Measurements from ENCODE around the gene MYOG. TPM values are rescaled to one million over a fixed set of nuclear protein-coding genes. Genes with fewer than 3 reads are reported as not detected.

The MYOG gene
- total and polyA plus RNA-seq, 2 experiments from 2014 or later: not detected

DNA sequence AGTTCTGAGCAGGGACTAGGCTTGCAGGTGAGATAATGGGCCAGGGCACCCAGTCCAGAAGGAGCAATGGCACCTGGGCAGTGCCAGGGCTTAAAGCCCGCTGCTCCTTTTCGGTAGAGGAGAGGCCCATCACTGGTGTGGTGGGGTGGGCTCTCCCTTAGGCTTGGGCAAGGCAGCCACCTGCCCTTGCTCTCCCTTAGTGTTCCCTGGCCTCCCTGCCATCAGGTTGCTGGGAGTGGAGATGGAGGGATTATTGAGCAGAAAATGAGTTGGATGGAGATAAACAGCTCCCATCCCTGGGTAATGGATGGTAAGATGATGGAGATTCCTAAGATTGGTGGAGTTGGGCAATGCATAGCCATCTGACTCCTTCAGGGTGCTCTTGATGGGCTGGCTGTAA, 7.9 kb downstream of the MYOG start:
- no peak overlapping the region for H2AFZ ChIP-seq
- DNase-seq (ENCODE audit: low spot score): no peak
- WGBS (ENCODE audit: low lambda C conversion rate, missing lambda C conversion rate): 95% methylated on average over 2 of the region's 2 CpGs
- H3K4me3 ChIP-seq: no peak overlapping the region
- no peaks in the 10 kb centered on the region for H3K36me3 ChIP-seq (replicated peaks; ENCODE audit: insufficient read depth, low read depth)
- no peak for TF ChIP-seq EZH2phosphoT487 (IDR thresholded peaks at IDR 0.05; ENCODE audit: low read depth, severe bottlenecking, unreplicated experiment)
- no peak for TF ChIP-seq EZH2 (IDR thresholded peaks at IDR 0.05; ENCODE audit: borderline replicate concordance)
- TF ChIP-seq, protein P1, sequence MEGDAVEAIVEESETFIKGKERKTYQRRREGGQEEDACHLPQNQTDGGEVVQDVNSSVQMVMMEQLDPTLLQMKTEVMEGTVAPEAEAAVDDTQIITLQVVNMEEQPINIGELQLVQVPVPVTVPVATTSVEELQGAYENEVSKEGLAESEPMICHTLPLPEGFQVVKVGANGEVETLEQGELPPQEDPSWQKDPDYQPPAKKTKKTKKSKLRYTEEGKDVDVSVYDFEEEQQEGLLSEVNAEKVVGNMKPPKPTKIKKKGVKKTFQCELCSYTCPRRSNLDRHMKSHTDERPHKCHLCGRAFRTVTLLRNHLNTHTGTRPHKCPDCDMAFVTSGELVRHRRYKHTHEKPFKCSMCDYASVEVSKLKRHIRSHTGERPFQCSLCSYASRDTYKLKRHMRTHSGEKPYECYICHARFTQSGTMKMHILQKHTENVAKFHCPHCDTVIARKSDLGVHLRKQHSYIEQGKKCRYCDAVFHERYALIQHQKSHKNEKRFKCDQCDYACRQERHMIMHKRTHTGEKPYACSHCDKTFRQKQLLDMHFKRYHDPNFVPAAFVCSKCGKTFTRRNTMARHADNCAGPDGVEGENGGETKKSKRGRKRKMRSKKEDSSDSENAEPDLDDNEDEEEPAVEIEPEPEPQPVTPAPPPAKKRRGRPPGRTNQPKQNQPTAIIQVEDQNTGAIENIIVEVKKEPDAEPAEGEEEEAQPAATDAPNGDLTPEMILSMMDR (IDR thresholded peaks at IDR 0.05; ENCODE audit: poor library complexity): no peak
- peaks cover 50% of the 10 kb centered on the region for H3K27me3 ChIP-seq
- no peaks in the 10 kb centered on the region for H3K9me2 ChIP-seq (replicated peaks; ENCODE audit: insufficient read depth)
- no peak overlapping the region for H3K27ac ChIP-seq
- no peaks in the 10 kb centered on the region for H3K79me2 ChIP-seq
- no peaks in the 10 kb centered on the region for H3K4me1 ChIP-seq (ENCODE audit: insufficient read depth)
- no peaks in the 10 kb centered on the region for H3K9me3 ChIP-seq (ENCODE audit: low read depth)
- H4K20me1 ChIP-seq (ENCODE audit: insufficient read depth, poor library complexity, severe bottlenecking): no peaks in the 10 kb centered on the region
- H3K4me2 ChIP-seq: no peak overlapping the region

DNA sequence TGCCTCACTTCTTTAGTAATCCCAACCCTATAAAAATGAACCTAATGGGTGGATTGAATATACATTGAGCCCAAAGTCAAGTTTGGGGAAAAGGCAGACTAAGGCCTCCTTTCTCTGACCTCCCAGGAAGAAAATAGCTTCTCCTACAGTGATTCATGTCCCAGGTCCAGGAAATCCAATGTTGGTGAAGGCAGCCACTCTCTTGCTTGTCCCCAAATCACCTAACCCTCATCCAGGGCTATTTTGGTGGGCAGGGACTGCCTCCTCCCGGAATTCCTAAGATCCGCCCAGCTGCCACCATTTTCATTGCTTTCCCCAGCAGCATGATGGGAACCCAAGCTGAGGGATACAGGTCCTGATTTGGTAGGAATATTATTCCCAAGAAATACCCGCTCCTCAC, 8.4 kb downstream of the MYOG start:
- H3K4me2 ChIP-seq: no peak overlapping the region
- H2AFZ ChIP-seq: no peak overlapping the region
- no peak overlapping the region for H3K4me3 ChIP-seq
- WGBS (ENCODE audit: low lambda C conversion rate, missing lambda C conversion rate): 59% methylated on average over 3 of the region's 3 CpGs
- H3K27me3 ChIP-seq: peaks cover 51% of the 10 kb centered on the region
- no peaks in the 10 kb centered on the region for H3K9me3 ChIP-seq (ENCODE audit: low read depth)
- DNase-seq (ENCODE audit: low spot score): no peak
- no peaks in the 10 kb centered on the region for H3K9me2 ChIP-seq (replicated peaks; ENCODE audit: insufficient read depth)
- H3K36me3 ChIP-seq (replicated peaks; ENCODE audit: insufficient read depth, low read depth): no peaks in the 10 kb centered on the region
- no peaks in the 10 kb centered on the region for H3K79me2 ChIP-seq
- TF ChIP-seq, protein P1 (IDR thresholded peaks at IDR 0.05; ENCODE audit: poor library complexity): no peak
- no peak for TF ChIP-seq EZH2 (IDR thresholded peaks at IDR 0.05; ENCODE audit: borderline replicate concordance)
- no peak for TF ChIP-seq EZH2phosphoT487 (IDR thresholded peaks at IDR 0.05; ENCODE audit: low read depth, severe bottlenecking, unreplicated experiment)
- no peaks in the 10 kb centered on the region for H4K20me1 ChIP-seq (ENCODE audit: insufficient read depth, poor library complexity, severe bottlenecking)
- no peak overlapping the region for H3K27ac ChIP-seq
- H3K4me1 ChIP-seq (ENCODE audit: insufficient read depth): no peaks in the 10 kb centered on the region

DNA sequence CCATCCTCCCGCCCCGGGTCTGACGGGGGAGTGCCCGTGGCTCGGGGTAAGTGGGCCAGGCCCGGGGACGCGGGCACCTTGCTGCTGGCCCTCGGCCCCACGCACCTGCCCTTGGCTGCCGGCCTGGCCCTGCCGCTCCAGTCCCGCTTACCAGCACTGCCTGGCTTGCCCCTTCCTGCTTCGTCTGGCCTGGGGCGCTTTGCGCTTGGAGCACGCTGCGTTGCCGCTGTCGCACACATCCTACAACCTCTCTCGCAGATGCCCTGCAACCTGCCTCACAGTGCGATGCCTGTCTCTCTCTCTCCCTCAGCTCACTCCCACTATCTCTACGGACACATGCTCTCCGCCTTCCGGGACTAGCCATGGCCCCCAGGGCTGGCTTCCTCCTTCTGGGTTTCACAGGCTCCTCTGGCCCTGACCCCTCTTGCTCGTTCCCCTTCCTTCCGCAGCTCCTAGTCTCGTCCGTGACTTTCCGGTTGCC, 9.7 kb downstream of the MYOG start:
- Histone ChIP-seq H3K4me2 (peak overlapping the region; percentile 80), H3K79me2 (no peaks in the 10 kb centered on the region), H3K27ac (no peak overlapping the region), H3K9me3 (ENCODE audit: low read depth) (no peaks in the 10 kb centered on the region), H3K4me1 (ENCODE audit: insufficient read depth) (no peaks in the 10 kb centered on the region), H2AFZ (no peak overlapping the region), H3K27me3 (peaks cover 53% of the 10 kb centered on the region), H3K9me2 (replicated peaks; ENCODE audit: insufficient read depth) (no peaks in the 10 kb centered on the region), H3K36me3 (replicated peaks; ENCODE audit: insufficient read depth, low read depth) (no peaks in the 10 kb centered on the region), H4K20me1 (ENCODE audit: insufficient read depth, poor library complexity, severe bottlenecking) (no peaks in the 10 kb centered on the region), H3K4me3 (no peak overlapping the region)
- WGBS (ENCODE audit: low lambda C conversion rate, missing lambda C conversion rate): 44% methylated on average over 30 of the region's 30 CpGs
- DNase-seq (ENCODE audit: low spot score): no peak
- TF ChIP-seq, protein P1 (IDR thresholded peaks at IDR 0.05; ENCODE audit: poor library complexity): no peak
- no peak for TF ChIP-seq EZH2 (IDR thresholded peaks at IDR 0.05; ENCODE audit: borderline replicate concordance)
- no peak for TF ChIP-seq EZH2phosphoT487 (IDR thresholded peaks at IDR 0.05; ENCODE audit: low read depth, severe bottlenecking, unreplicated experiment)
